Activated CD8-positive, alpha-beta memory T cell treated with anti-CD3 and anti-CD28 coated beads, Interleukin-2, amount 50 U/mL, for 24 hours (primary cell): ENCODE data around the gene KDM5C.
A peak's percentile ranks its signal among the peaks of the same experiment; 100 is the strongest.
"Not testable (repeated sequence)": the region's sequence is repeated elsewhere in the genome, so short reads cannot be mapped to it uniquely, and the experiment has no call there.

Experiments
- DNase-seq: peaks from one replicate; pipeline ENCODE4 v3.0.0-alpha.2; 2020; ENCODE audit errors: extremely low read depth

KDM5C gene

DNA sequence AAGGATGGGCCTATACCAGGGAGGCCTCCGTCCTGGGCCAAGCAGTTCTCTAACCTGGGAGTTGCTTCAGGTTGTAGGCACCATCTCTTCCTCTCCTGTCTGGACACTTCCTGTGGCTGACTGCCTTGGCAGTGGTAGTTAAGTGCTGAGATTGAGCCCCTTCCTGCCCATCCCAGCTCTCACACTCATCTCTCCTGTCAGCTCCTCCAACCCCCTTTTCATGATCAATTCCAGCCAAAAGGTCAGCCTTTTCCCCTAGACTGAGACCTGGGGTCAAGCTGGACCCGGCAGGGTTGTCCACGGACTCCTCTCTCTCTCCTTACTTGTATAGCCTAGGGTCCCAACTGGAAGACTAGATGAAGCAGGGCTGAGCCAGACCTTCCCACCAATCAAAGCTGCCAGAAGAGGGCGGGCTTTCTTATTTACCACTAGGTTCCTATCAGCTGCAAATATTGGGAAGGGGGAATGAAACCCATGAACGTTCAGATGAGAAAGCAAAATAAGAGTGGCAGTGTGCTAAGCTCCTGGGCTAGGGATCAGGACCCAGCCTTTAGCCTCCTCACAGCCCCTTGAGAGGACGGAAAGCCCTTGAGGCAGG lies 34.5 kb downstream of the KDM5C start:
- DNase-seq, result no peak

DNA sequence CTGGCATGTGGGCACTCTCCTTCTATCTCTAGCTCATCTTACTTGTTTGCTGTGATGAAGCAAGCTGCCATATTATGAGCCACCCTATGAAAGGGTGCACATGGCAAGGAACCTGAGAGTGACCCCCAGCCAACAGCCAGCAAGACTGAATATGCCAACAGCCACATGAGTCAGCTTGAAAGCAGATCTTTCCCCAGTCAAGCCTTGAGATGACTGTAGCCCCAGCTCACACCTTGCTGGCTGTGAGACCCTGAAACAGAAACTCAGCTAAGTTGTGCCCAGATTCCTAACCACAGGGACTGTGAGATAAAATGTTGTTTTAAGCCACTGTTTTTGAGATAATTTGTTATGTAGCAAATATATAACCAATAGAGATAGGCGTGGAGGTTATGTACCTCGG lies 36.2 kb downstream of the KDM5C start:
- peak; percentile 4 for DNase-seq

DNA sequence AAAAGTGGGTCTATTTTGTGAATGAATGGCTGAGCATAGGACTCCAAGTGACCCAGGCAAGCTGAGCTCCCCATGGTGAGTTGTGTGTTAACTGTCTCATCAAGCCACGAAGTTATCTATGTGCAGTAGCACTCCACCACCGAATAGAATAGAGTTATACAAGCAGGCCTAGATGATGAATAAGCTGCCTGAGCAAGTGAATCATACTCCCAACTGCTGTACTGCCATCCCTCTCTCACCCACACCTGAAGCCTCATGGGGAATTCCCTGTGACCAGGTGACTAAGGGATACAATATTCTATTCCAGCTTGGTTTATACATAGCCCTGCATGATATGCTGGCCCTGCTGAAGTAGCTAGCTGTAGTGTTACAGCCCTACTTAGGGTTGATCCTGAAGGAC lies 38.7 kb downstream of the KDM5C start:
- DNase-seq, result no peak

DNA sequence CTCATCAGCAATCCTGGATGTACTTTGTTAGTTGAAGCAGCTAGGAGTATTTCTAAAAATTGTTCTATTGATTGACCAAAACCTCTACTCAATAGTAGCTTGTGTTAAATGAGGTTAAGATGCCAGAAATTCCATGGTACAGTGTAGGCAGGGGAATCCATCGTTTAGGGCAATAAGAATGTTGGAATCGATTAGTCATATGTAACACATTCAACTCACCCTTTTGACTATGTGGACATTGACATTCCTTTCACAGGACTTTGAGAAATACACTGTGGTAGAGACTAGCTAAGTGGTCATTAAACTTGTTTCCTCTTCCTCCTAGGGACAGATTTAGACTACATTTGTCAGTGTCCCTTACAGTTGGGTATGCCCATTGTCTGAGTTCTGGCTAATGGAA lies 40.2 kb downstream of the KDM5C start:
- DNase-seq, result no peak

DNA sequence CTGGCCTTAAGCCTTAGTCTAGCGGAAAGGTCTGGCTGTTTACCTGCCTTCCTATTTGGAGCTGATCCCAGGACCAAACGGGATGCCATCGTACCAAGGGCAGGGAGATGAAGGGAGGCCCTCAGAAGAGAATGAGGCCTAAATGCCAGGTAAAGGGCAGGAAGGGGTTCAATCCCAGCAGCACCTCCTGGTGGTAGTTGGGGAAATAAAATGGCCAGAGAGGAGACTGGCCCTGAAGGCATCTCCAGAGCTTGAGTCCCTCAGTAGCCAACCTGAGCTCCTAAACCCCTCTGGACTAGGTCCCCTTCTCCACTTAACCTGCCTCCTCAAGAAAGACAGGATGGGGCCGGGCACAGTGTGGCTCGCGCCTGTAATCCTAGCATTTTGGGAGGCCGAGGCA lies 53.7 kb downstream of the KDM5C start:
- DNase-seq, result no peak

DNA sequence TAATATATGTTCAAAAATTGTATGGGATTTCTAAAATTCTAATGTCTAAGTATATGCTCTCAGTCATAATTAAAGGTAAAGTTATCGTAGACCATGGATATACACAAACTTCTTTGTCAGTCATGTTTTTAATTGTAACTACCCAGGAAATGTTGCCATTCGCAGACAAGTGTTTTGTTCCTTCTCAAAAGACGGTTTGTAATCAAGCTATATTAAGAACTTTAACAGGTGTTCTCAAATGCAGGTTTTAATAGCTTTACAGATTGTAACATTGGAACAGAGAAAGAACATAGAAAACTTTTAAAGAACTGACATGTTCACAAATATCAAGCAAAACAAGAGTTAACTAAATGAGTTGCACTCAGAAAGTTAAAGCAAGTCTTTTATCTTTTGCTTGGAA lies 58.9 kb downstream of the KDM5C start:
- DNase-seq, result no peak

DNA sequence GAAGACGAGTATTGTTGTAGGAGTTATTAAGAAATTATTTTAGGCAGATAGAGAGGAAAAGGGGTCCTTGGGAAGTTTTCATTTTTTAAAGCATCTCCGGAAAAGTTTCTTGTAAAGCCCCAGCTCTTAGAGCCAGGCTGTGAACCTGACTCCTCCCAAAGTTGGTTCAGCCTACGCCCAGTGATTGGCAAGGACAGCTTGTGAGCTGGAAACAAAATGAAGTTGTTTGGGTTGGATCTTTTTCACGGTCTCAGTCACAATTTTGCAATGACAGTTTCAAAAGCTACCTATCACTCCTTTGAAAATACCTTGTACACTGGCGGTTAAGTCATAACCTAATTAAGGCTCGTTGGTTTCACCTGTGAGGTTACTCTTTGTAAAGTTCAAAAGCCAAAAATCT lies 60.4 kb downstream of the KDM5C start:
- DNase-seq, result not testable (repeated sequence)

DNA sequence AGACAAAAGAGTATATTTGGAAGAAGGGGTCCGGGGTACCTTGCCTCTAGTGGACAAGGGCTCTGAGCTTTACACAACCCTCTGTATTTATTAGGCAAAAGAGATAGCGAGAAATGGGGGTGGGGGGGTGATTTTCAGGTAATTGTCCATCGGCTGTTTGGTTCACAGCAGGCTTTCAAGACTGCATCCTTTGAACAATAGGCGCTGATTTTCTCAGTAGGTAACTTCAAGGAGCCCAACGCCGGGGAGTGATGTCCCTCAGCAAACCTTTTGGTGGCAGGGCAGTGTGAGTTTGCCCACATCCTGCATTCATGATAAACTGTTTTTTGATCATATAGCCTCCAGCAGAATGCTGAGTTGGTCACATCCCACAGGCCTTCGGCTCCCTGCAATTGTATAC lies 61.6 kb downstream of the KDM5C start:
- DNase-seq, result no peak

DNA sequence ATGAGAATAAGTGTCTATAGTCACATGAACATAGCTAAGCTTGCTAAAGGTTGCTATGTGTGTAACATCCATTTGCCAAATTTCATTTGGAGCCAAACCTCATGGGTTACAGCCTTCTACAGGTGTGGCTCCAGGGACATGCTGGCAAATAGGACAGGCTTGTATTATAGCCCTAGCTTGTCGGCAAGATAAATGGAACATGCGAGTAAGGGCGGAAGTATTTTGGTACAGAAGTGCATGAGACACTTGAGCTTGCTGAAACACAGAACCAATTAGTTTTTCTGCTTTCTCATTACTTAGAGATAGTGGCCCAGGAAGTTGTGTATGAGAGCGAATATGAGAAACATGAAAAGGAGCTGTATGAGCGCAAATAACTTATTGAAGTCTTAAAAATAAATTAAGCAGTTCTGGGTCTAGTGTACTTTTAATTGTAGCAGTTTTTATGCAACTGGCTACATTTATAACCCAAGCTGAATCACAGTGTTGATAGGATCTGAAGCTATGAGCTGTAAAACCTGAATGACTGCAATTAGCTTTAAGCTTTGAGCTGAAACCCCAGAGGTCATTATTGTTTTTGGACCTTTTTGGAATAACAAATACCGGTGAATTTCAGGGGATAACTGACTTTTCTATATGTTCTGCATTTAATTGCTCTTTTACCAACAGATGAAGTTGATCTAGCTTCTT lies 64.6 kb downstream of the KDM5C start:
- DNase-seq, result no peak

DNA sequence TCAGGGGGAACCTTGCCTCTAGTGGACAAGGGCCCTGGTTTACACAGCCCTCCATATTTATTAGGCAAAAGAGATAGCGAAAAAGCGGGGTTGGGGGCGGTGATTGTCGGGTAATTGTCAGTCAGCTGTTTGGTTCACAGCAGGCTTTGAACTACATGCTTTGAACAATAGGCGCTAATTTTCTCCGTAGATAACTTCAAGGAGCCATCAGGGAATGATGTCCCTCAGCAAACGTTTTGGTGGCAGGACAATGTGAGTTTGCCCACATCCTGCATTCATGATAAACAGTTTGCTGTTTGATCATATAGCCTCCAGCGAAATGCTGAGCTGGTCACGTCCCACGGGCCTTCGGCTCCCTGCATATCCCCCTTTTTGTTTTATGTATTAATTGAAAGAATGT lies 65.8 kb downstream of the KDM5C start:
- no peak for DNase-seq

DNA sequence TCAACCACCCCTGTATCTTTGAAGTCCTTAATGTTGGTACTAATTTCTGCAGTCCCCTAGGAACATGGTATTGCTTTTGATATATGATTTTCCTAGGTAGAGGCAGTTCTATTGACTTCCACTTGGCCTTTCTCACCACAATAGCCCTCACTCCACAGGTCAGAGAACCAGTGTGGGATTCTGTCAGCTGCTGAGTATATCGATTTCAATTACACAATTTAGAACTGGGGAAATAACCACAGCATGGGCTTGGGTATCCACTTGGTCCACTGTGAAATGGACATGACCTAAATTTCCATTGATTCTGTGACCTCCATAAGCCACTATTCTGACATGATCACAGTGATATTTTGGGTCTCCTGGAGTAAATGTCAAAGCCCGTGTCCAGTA lies 68.8 kb downstream of the KDM5C start:
- DNase-seq, result no peak

DNA sequence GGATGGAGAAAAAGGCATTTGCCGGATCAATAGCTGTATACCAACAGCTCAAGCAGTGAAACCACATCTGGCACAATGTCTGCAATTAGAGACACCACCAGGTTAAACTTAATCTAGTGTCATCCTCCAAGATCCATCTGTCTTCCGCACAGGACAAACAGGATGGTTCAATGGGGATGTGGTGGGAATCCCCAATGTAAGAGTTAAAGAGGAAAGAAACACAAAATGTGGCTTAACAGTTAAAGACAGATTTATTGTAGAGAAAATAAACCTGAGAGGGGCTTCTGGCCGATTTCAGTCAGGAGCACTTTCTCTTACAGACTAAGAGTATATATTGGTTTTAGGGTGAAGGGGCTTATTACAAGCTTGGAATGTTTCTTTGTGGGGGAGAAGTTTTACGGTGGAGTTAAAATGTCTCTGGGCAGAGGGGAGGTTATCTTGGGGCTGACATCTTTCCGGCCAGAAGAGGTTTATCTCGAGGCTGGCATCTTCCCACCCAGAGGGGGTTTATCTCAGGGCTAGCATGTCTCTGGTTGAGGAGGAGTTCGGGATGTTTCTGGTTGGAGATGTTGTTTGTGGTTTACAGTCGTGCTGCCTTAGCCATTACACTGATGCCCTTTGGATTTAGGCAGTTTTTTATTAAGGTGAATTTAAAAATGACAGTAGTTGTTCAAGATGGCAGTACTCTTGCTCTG lies 69.3 kb downstream of the KDM5C start:
- no peak for DNase-seq

DNA sequence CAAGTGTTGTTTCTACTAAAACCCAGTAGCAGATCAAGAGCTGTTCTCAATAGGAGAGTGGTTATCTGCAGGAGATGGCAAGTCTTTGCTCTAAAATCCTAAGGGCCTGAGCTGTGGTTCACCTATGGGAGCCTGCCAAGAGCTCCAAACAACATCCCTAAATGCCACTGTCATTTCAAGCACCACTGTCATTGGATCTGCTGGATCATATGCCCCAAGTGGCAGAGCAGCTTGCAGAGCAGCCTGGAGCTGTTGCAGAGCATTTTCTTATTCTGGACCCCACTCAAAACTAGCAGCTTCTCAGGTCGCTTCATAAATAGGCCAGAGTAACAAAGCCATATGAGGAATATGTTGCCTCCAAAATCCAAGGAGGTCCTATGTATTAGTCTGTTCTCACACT lies 71.4 kb downstream of the KDM5C start:
- no peak for DNase-seq
